GM12878 (cell line): ENCODE measurements around the gene ESM1. TPM values are rescaled to one million over a fixed set of nuclear protein-coding genes. Genes with fewer than 3 reads are reported as not detected.

ENCODE experiments used
- ATAC-seq: fragments of 200-7000 bp; cut with Tn5 transposase; 3 replicates; pipeline ENCODE4 v1.9.1; 2020; ENCODE audit warnings: mild to moderate bottlenecking, moderate library complexity
- BruUV-seq: library from RNA; stranded (reverse); fragments of 400-500 nt; replicated peaks from 2 replicates; lab custom pipeline; 2021; lab: Mats Ljungman, UMichigan
- CTCF ChIA-PET: fragments of 300-600 bp; sonication (Branson Sonifier 250); formaldehyde crosslinking; extraction: SDS; loops from one replicate; lab custom pipeline; 2021; ENCODE audit warnings: inconsistent platforms; lab: Yijun Ruan, JAX
- POLR2A ChIA-PET: fragments of 350-600 bp; formaldehyde crosslinking; extraction: SDS; loops from one replicate; lab custom pipeline; 2021; ENCODE audit warnings: inconsistent platforms; lab: Charles Lee
- RAD21 ChIA-PET: fragments of 300-600 bp; sonication (Branson Sonifier 250); formaldehyde crosslinking; loops from one replicate; lab custom pipeline; 2023; ENCODE audit warnings: antibody characterized with exemption; ENCODE audit not compliant: unreplicated experiment; lab: Charles Lee
- SMC1A ChIA-PET: fragments of 300-600 bp; sonication (Branson Sonifier 250); formaldehyde crosslinking; loops from one replicate; lab custom pipeline; 2023; ENCODE audit not compliant: unreplicated experiment, uncharacterized antibody; lab: Charles Lee
- DNase-seq: peaks from one replicate; pipeline ENCODE4 v3.0.0-alpha.2; 2011; ENCODE audit warnings: low read depth, low spot score
- FAIRE-seq: peaks from 3 replicates; lab custom pipeline; 2011; peaks lifted over from hg19 to GRCh38; lab: Jason Lieb, UNC
- H2AFZ ChIP-seq: 2 replicates; pipeline ENCODE4 v1.6.0; 2011; ENCODE audit warnings: low read depth, low read length, control low read depth; ENCODE audit not compliant: control insufficient read depth
- H3K27ac ChIP-seq: 2 replicates; pipeline ENCODE4 v1.5.1; 2011; ENCODE audit warnings: control low read depth; ENCODE audit not compliant: control insufficient read depth, insufficient read depth
- H3K27me3 ChIP-seq, 2 experiments: replicated peaks in 1 of 2; 2 replicates each; pipeline versions ENCODE4 v1.6.0 to v1.6.1; 2011; ENCODE audit warnings: low read length in 1 of 2; ENCODE audit not compliant: control insufficient read depth in 2 of 2, insufficient read depth in 2 of 2
- H3K36me3 ChIP-seq, 2 experiments: 2 replicates each; pipeline ENCODE4 v1.5.1; 2011; ENCODE audit warnings: low read length in 1 of 2; ENCODE audit not compliant: control insufficient read depth in 2 of 2, insufficient read depth in 2 of 2
- H3K4me1 ChIP-seq: 2 replicates; pipeline ENCODE4 v1.6.1; 2011; ENCODE audit warnings: mild to moderate bottlenecking, low read length, moderate library complexity, mixed read lengths; ENCODE audit not compliant: control insufficient read depth, insufficient read depth
- H3K4me2 ChIP-seq: 2 replicates; pipeline ENCODE4 v1.6.0; 2011; ENCODE audit warnings: control low read depth; ENCODE audit not compliant: control insufficient read depth, insufficient read depth
- H3K4me3 ChIP-seq: fragments of 200-600 bp; sonication (generic); 2 replicates; pipeline ENCODE4 v1.5.1; 2016
- H3K79me2 ChIP-seq: 2 replicates; pipeline ENCODE4 v1.6.0; 2011; ENCODE audit warnings: low read length; ENCODE audit not compliant: control insufficient read depth, insufficient read depth
- H3K9ac ChIP-seq: 2 replicates; pipeline ENCODE4 v1.8.0; 2011; ENCODE audit warnings: low read length, control low read depth, mixed read lengths; ENCODE audit not compliant: control insufficient read depth, insufficient read depth
- H3K9me3 ChIP-seq: replicated peaks from 3 replicates; pipeline ENCODE4 v1.5.1; 2011; ENCODE audit warnings: mild to moderate bottlenecking, low read length; ENCODE audit not compliant: control insufficient read depth, insufficient read depth
- H4K20me1 ChIP-seq: 2 replicates; pipeline ENCODE4 v1.6.0; 2011; ENCODE audit not compliant: control insufficient read depth, insufficient read depth
- BRCA1 ChIP-seq: IDR thresholded peaks from 2 replicates; pipeline ENCODE4 v1.6.1; 2011; ENCODE audit warnings: low read depth, low read length, improper control_type of control experiment
- EED ChIP-seq: sonication (generic); IDR thresholded peaks from 2 replicates; pipeline ENCODE4 v1.6.1; 2016; ENCODE audit warnings: antibody characterized with exemption, low read depth
- KLF5 ChIP-seq: fragments of 450-650 bp; IDR thresholded peaks from 2 replicates; pipeline ENCODE4 v1.6.1; 2014; ENCODE audit warnings: mild to moderate bottlenecking; ENCODE audit not compliant: partially characterized antibody
- NFXL1 ChIP-seq: fragments of 450-650 bp; IDR thresholded peaks from 2 replicates; pipeline ENCODE4 v1.6.1; 2017; ENCODE audit warnings: antibody characterized with exemption, mild to moderate bottlenecking, borderline replicate concordance
- NFYA ChIP-seq: IDR thresholded peaks from 2 replicates; pipeline ENCODE4 v1.6.1; 2011; ENCODE audit warnings: low read depth, mild to moderate bottlenecking, low read length, improper control_type of control experiment, borderline replicate concordance
- NFYB ChIP-seq: IDR thresholded peaks from 2 replicates; pipeline ENCODE4 v1.6.1; 2011; ENCODE audit warnings: low read depth, mild to moderate bottlenecking, low read length, improper control_type of control experiment, moderate library complexity; ENCODE audit not compliant: insufficient read depth
- POLR2A ChIP-seq: IDR thresholded peaks from 2 replicates; pipeline ENCODE4 v1.6.1; 2011; ENCODE audit warnings: low read depth, mild to moderate bottlenecking, low read length
- RB1 ChIP-seq: fragments of 450-650 bp; formaldehyde crosslinking; IDR thresholded peaks from 2 replicates; pipeline ENCODE4 v1.6.1; 2017; ENCODE audit warnings: mild to moderate bottlenecking, borderline replicate concordance
- SMAD5 ChIP-seq: IDR thresholded peaks from 2 replicates; pipeline ENCODE4 v1.6.1; 2016; ENCODE audit warnings: antibody characterized with exemption, low read depth
- SUPT20H ChIP-seq: IDR thresholded peaks from 2 replicates; pipeline ENCODE4 v1.6.1; 2011; ENCODE audit warnings: low read depth, mild to moderate bottlenecking, low read length, moderate library complexity, borderline replicate concordance; ENCODE audit not compliant: control insufficient read depth
- ZNF24 ChIP-seq: fragments of 450-650 bp; IDR thresholded peaks from 2 replicates; pipeline ENCODE4 v1.6.1; 2017; ENCODE audit warnings: antibody characterized with exemption, mild to moderate bottlenecking
- WGBS: methylation state at CpG from one replicate; pipeline ENCODE4 v1.1.6; 2016; ENCODE audit warnings: low lambda C conversion rate; ENCODE audit not compliant: insufficient replicate concordance, insufficient coverage; ENCODE audit errors: missing lambda C conversion rate; 5-methylcytosine and 5-hydroxymethylcytosine counted together
- in situ Hi-C: fragments of 300-500 bp; cut with MboI; formaldehyde crosslinking; loops from 9 replicates; pipeline ENCODE4 v1.14.3; 2018; ENCODE audit warnings: mixed read lengths
- intact Hi-C: fragments of 100-400 bp; cut with micrococcal nuclease; formaldehyde crosslinking; loops from one replicate; pipeline ENCODE4 v1.14.2; 2022; ENCODE audit not compliant: unreplicated experiment
- polyA plus RNA-seq, 11 experiments: library from polyadenylated mRNA; depleted of rRNA in 4 of 11; unstranded in 6 of 11; stranded (reverse) in 5 of 11; fragments of >200 nt; fragmentation: Nextera tagmentation in 4 of 11; fragmentation: Illumina TruSeq in 1 of 11; extraction: Ambion mirVana in 4 of 11; extraction: Trizol in 1 of 11; gene quantifications; 1 replicate in 1 of 11; 2 replicates in 10 of 11; pipeline versions ENCODE4 v1.2.1 to v1.2.3, GENCODE V29; 2011 to 2016; ENCODE audit warnings: inconsistent platforms in 2 of 11, missing spikeins in 2 of 11, low read depth in 1 of 11
- total RNA-seq, 4 experiments: library from RNA; depleted of rRNA in 3 of 4; stranded (reverse); fragments of >200 nt in 3 of 4; fragmentation: Illumina TruSeq in 1 of 4; extraction: Trizol in 1 of 4; gene quantifications; 2 replicates each; pipeline versions ENCODE4 v1.2.1 to v1.2.3, GENCODE V29; 2013 to 2021

The ESM1 gene
- total and polyA plus RNA-seq, 10 of the 15 experiments (the other 5 are each of a cell fraction or from before 2014, with no cell fraction given): not detected

GRCh38 chr5:54997081-54997480 lies 11.7 kb upstream of the ESM1 start:
- Histone ChIP-seq H2AFZ (no peak overlapping the region), H3K79me2 (no peaks in the 10 kb centered on the region), H3K27me3 (no peaks in the 10 kb centered on the region), H3K4me1 (no peaks in the 10 kb centered on the region), H3K4me3 (no peak overlapping the region), H3K9me3 (no peaks in the 10 kb centered on the region)
- intact Hi-C loops: no loop called here
- SMC1A ChIA-PET: no interaction called here
- POLR2A ChIA-PET: no interaction called here
- RAD21 ChIA-PET: no interaction called here
- no peak for FAIRE-seq
- TF ChIP-seq SUPT20H: no peak
- no peak for TF ChIP-seq KLF5
- TF ChIP-seq, all 136 proteins: peak for 0
- in situ Hi-C loops: no loop called here
- CTCF ChIA-PET: interaction anchor here (1.4 kb wide), 1 partner anchor 19 kb away, joined by 5 read pairs; no protein-coding TSS in a partner anchor
- no TSS peak for BruUV-seq
- no peak overlapping the region for H3K9ac ChIP-seq
- no peaks in the 10 kb centered on the region for H4K20me1 ChIP-seq
- no peaks in the 10 kb centered on the region for H3K36me3 ChIP-seq
- H3K4me2 ChIP-seq: no peak overlapping the region
- DNase-seq: no peak
- H3K27ac ChIP-seq: no peak overlapping the region
- ATAC-seq: no peak
- WGBS: 4% methylated on average over 2 of the region's 2 CpGs

- Histone ChIP-seq H3K9me3 (no peaks in the 10 kb centered on the region), H3K27ac (no peak overlapping the region), H3K36me3 (no peaks in the 10 kb centered on the region), H3K4me2 (no peak overlapping the region), H4K20me1 (no peaks in the 10 kb centered on the region), H3K4me1 (no peaks in the 10 kb centered on the region), H3K27me3 (no peaks in the 10 kb centered on the region), H2AFZ (no peak overlapping the region), H3K4me3 (no peak overlapping the region), H3K9ac (no peak overlapping the region), H3K79me2 (no peaks in the 10 kb centered on the region)
- TF ChIP-seq NFYB (no peak), EED (no peak), POLR2A (no peak), RB1 (no peak), BRCA1 (no peak), SMAD5 (no peak), NFXL1 (no peak), ZNF24 (no peak), NFYA (no peak)
- CTCF ChIA-PET: interaction anchor here (0.8 to 1.4 kb wide), 2 partner anchors 19 to 176 kb away, joined by 3 to 5 read pairs; no protein-coding TSS in a partner anchor
- in situ Hi-C loops: no loop called here
- BruUV-seq: no TSS peak
- DNase-seq: no peak
- WGBS: 11% methylated on average over 5 of the region's 5 CpGs
- FAIRE-seq: no peak
- no peak for ATAC-seq
- SMC1A ChIA-PET: no interaction called here
- POLR2A ChIA-PET: no interaction called here
- intact Hi-C loops: no loop called here
- RAD21 ChIA-PET: no interaction called here
These were observed 11.1 kb upstream of the ESM1 start for GRCh38 chr5:54996466-54996865.
